ENCODE results near the gene RAB3C.

Gene RAB3C

GRCh38 chr5:58891971-58892343 lies 309.1 kb downstream of the RAB3C start:
- no peak for TF ChIP-seq ZNF565 (CRISPR knock-in tag; conservative IDR thresholded peaks at IDR 0.05; ENCODE audit: low read depth)
- no peak for TF ChIP-seq OSR1 (CRISPR knock-in tag; IDR thresholded peaks at IDR 0.05)
- TF ChIP-seq, protein P1, sequence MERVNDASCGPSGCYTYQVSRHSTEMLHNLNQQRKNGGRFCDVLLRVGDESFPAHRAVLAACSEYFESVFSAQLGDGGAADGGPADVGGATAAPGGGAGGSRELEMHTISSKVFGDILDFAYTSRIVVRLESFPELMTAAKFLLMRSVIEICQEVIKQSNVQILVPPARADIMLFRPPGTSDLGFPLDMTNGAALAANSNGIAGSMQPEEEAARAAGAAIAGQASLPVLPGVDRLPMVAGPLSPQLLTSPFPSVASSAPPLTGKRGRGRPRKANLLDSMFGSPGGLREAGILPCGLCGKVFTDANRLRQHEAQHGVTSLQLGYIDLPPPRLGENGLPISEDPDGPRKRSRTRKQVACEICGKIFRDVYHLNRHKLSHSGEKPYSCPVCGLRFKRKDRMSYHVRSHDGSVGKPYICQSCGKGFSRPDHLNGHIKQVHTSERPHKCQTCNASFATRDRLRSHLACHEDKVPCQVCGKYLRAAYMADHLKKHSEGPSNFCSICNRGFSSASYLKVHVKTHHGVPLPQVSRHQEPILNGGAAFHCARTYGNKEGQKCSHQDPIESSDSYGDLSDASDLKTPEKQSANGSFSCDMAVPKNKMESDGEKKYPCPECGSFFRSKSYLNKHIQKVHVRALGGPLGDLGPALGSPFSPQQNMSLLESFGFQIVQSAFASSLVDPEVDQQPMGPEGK (CRISPR knock-in tag; IDR thresholded peaks at IDR 0.05; ENCODE audit: borderline replicate concordance), result no peak
- TF ChIP-seq ZFP30 (CRISPR knock-in tag; IDR thresholded peaks at IDR 0.05), result no peak
- TF ChIP-seq SNAI2 (CRISPR knock-in tag; IDR thresholded peaks at IDR 0.05), result no peak
- no peak for TF ChIP-seq ESRRG (CRISPR knock-in tag; IDR thresholded peaks at IDR 0.05)
- no peak for TF ChIP-seq PPARA (CRISPR knock-in tag; IDR thresholded peaks at IDR 0.05; ENCODE audit: borderline replicate concordance)
- no peak for TF ChIP-seq TOX (CRISPR knock-in tag; IDR thresholded peaks at IDR 0.05; ENCODE audit: borderline replicate concordance)
- TF ChIP-seq TSHZ2 (CRISPR knock-in tag; IDR thresholded peaks at IDR 0.05), result no peak
- no peak for TF ChIP-seq ZFP3 (CRISPR knock-in tag; IDR thresholded peaks at IDR 0.05)
- no peak for TF ChIP-seq ZNF70 (CRISPR knock-in tag; IDR thresholded peaks at IDR 0.05)
- TF ChIP-seq, protein P2, sequence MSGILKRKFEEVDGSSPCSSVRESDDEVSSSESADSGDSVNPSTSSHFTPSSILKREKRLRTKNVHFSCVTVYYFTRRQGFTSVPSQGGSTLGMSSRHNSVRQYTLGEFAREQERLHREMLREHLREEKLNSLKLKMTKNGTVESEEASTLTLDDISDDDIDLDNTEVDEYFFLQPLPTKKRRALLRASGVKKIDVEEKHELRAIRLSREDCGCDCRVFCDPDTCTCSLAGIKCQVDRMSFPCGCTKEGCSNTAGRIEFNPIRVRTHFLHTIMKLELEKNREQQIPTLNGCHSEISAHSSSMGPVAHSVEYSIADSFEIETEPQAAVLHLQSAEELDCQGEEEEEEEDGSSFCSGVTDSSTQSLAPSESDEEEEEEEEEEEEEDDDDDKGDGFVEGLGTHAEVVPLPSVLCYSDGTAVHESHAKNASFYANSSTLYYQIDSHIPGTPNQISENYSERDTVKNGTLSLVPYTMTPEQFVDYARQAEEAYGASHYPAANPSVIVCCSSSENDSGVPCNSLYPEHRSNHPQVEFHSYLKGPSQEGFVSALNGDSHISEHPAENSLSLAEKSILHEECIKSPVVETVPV (CRISPR knock-in tag; IDR thresholded peaks at IDR 0.05), result no peak
- TF ChIP-seq ZC3H10 (CRISPR knock-in tag; IDR thresholded peaks at IDR 0.05), result no peak
- TF ChIP-seq CREB5 (CRISPR knock-in tag; IDR thresholded peaks at IDR 0.05; ENCODE audit: low read depth), result no peak
- TF ChIP-seq CSDC2 (CRISPR knock-in tag; IDR thresholded peaks at IDR 0.05), result no peak
- TF ChIP-seq ARNTL (CRISPR knock-in tag; IDR thresholded peaks at IDR 0.05; ENCODE audit: borderline replicate concordance, low read depth), result no peak
- no peak for TF ChIP-seq GLIS3 (CRISPR knock-in tag; IDR thresholded peaks at IDR 0.05)
- ATAC-seq, result no peak

DNA sequence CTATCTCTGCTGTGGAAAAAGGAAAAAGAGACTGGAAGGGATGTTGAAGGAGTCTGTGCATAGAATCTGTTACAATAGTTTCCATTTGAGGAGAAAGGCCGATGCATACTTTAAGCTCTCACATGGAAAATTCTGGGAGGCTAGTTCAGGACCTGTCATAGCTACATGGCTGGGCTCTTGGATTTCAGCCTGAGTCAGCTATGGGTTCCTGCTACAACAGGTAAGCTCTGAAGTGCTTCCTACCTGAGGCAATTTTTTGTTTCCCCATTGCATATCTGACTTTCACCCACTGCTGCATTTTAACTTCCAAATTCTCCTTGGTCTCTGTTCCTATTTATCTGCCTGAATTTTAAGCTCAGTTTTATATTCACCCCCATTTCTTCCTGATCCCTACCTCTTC lies 310.7 kb downstream of the RAB3C start:
- TF ChIP-seq CSDC2 (CRISPR knock-in tag; IDR thresholded peaks at IDR 0.05) (no peak), GLIS3 (CRISPR knock-in tag; IDR thresholded peaks at IDR 0.05) (no peak), OSR1 (CRISPR knock-in tag; IDR thresholded peaks at IDR 0.05) (no peak), BACH2 (CRISPR knock-in tag; IDR thresholded peaks at IDR 0.05; ENCODE audit: borderline replicate concordance) (no peak), ZNF70 (CRISPR knock-in tag; IDR thresholded peaks at IDR 0.05) (no peak), CREB5 (CRISPR knock-in tag; IDR thresholded peaks at IDR 0.05; ENCODE audit: low read depth) (no peak), SNAI2 (CRISPR knock-in tag; IDR thresholded peaks at IDR 0.05) (no peak), ZNF565 (CRISPR knock-in tag; conservative IDR thresholded peaks at IDR 0.05; ENCODE audit: low read depth) (no peak), TOX (CRISPR knock-in tag; IDR thresholded peaks at IDR 0.05; ENCODE audit: borderline replicate concordance) (no peak), PPARA (CRISPR knock-in tag; IDR thresholded peaks at IDR 0.05; ENCODE audit: borderline replicate concordance) (no peak), ZFP3 (CRISPR knock-in tag; IDR thresholded peaks at IDR 0.05) (no peak), TSHZ2 (CRISPR knock-in tag; IDR thresholded peaks at IDR 0.05) (no peak)
- TF ChIP-seq, protein P1 (CRISPR knock-in tag; IDR thresholded peaks at IDR 0.05; ENCODE audit: borderline replicate concordance), result no peak
- no peak for ATAC-seq

All from SK-N-SH treated with all-trans-retinoic acid at 6 μM for 48 hours (cell line).